ENCODE results near the gene RSPO4. TPM values are rescaled to one million over a fixed set of nuclear protein-coding genes. Genes with fewer than 3 reads are reported as not detected.

RSPO4 gene
- total and polyA plus RNA-seq, 2 of the 8 experiments (the other 6 are each of a cell fraction or from before 2014, with no cell fraction given): 3.4 to 6.4 TPM

Other genes starting within 250 kb of the RSPO4 start
- 3.9 and 4.2 TPM in 2 replicates for gene SLC52A3, start 233.8 kb downstream of the RSPO4 start, total RNA-seq (2021; fragmentation: NEBNext Ultra II Directional; extraction: Animal tissue kit (Norgen Biotek cat#: 25700))
- 2.3 and 4.2 TPM in 2 replicates for gene SLC52A3, start 233.8 kb downstream of the RSPO4 start, polyA plus RNA-seq (2011; rRNA removed)
- 10.9 and 13.1 TPM in 2 replicates for gene FAM110A, start 168.6 kb downstream of the RSPO4 start, total RNA-seq (2021; fragmentation: NEBNext Ultra II Directional; extraction: Animal tissue kit (Norgen Biotek cat#: 25700))
- 10.1 and 18.5 TPM in 2 replicates for gene FAM110A, start 168.6 kb downstream of the RSPO4 start, polyA plus RNA-seq (2011; rRNA removed)
- gene ANGPT4, start 86.0 kb downstream of the RSPO4 start, total RNA-seq (2021; fragmentation: NEBNext Ultra II Directional; extraction: Animal tissue kit (Norgen Biotek cat#: 25700)): 0.06 and 0.07 TPM in 2 replicates
- 0.25 and 0.33 TPM in 2 replicates for gene ANGPT4, start 86.0 kb downstream of the RSPO4 start, polyA plus RNA-seq (2011; rRNA removed)
- 106 and 118 TPM in 2 replicates for gene PSMF1, start 116.3 kb upstream of the RSPO4 start, total RNA-seq (2021; fragmentation: NEBNext Ultra II Directional; extraction: Animal tissue kit (Norgen Biotek cat#: 25700))
- gene PSMF1, start 116.3 kb upstream of the RSPO4 start, polyA plus RNA-seq (2011; rRNA removed): 159 and 326 TPM in 2 replicates
- gene TMEM74B, start 182.7 kb upstream of the RSPO4 start, total RNA-seq (2021; fragmentation: NEBNext Ultra II Directional; extraction: Animal tissue kit (Norgen Biotek cat#: 25700)): 2.8 and 4.0 TPM in 2 replicates
- gene TMEM74B, start 182.7 kb upstream of the RSPO4 start, polyA plus RNA-seq (2011; rRNA removed): 6.4 and 7.8 TPM in 2 replicates
- gene C20orf202, start 201.1 kb upstream of the RSPO4 start, total RNA-seq (2021; fragmentation: NEBNext Ultra II Directional; extraction: Animal tissue kit (Norgen Biotek cat#: 25700)): not detected in 2 replicates
- gene C20orf202, start 201.1 kb upstream of the RSPO4 start, polyA plus RNA-seq (2011; rRNA removed): 0.11 and 0.12 TPM in 2 replicates
- 0.26 and 0.48 TPM in 2 replicates for gene RAD21L1, start 223.7 kb upstream of the RSPO4 start, total RNA-seq (2021; fragmentation: NEBNext Ultra II Directional; extraction: Animal tissue kit (Norgen Biotek cat#: 25700))
- gene RAD21L1, start 223.7 kb upstream of the RSPO4 start, polyA plus RNA-seq (2011; rRNA removed): 0.06 TPM in 1 of 2 replicates, not detected in the other

Data from H1 (cell line).